Measurements from ENCODE around the gene FAM13B.
"Not testable (repeated sequence)": the region's sequence is repeated elsewhere in the genome, so short reads cannot be mapped to it uniquely, and the experiment has no call there.

The FAM13B gene

DNA sequence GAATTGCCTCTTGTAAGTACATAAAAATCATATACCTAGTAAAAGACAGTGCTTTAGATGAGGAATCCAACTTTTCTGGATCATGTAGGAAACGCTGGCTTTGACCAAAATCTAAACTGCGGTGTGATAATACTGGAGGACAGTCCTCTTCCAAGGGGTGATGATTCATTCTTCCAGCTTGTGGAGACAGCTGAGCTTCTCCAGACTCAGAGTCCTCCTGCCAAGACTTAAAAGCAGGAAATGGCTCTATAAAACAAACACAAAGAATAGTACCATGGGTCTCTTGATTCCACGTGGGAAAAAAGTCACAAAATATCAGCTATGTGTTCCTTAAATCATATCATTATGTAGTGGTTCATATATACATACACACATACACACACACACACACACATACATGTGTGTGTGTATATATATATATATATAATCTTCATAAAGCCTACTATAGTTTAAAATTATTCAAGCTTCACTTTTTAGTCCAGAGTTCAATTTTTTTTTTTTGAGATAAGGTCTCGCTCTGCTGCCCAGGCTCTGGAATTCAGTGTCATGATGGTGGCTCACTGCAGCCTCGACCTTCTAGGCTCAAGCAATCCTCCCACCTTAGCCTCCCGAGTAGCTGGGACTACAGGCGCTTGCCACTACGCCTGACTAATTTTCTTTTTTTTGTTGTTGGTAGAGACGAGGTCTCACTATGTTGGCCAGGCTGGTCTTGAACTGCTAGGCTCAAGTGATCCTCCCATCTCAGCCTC lies 78.6 kb downstream of the FAM13B start:
- TF ChIP-seq, protein P1, sequence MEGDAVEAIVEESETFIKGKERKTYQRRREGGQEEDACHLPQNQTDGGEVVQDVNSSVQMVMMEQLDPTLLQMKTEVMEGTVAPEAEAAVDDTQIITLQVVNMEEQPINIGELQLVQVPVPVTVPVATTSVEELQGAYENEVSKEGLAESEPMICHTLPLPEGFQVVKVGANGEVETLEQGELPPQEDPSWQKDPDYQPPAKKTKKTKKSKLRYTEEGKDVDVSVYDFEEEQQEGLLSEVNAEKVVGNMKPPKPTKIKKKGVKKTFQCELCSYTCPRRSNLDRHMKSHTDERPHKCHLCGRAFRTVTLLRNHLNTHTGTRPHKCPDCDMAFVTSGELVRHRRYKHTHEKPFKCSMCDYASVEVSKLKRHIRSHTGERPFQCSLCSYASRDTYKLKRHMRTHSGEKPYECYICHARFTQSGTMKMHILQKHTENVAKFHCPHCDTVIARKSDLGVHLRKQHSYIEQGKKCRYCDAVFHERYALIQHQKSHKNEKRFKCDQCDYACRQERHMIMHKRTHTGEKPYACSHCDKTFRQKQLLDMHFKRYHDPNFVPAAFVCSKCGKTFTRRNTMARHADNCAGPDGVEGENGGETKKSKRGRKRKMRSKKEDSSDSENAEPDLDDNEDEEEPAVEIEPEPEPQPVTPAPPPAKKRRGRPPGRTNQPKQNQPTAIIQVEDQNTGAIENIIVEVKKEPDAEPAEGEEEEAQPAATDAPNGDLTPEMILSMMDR (conservative IDR thresholded peaks at IDR 0.05; ENCODE audit: low read depth), result no peak
- H3K27ac ChIP-seq, result peak overlapping the region; percentile 67
- ChIA-PET CTCF (interaction anchor here (0.6 to 1.4 kb wide), 6 partner anchors 19 to 203 kb away, joined by 3 to 5 read pairs (median 3); no protein-coding TSS in a partner anchor), POLR2A (ENCODE audit: low non-redundant PET) (no interaction called here)
- DNase-seq (ENCODE audit: low spot score), result peak; percentile 63

DNA sequence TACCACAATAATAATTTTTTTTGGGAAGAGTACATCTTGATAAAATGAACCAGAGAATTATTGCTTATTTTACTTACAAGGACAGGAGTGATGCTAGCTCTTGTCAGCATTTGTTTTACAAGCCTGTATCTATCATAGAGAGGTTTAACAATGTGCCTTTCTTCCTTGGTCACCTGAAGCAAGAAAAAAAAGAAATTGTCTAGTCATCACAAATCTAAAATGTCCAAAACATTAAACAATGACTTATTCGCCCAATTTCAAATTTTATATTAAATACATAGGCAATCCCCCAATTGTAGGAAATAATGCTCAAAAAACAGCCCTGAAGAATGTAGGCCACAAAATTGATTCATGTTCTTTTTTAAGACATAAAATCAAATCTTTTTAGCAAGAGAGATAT lies 87.1 kb downstream of the FAM13B start:
- TF ChIP-seq, protein P1 (conservative IDR thresholded peaks at IDR 0.05; ENCODE audit: low read depth), result no peak
- no peak overlapping the region for H3K27ac ChIP-seq
- CTCF ChIA-PET, result interaction anchor here (0.7 kb wide), 1 partner anchor 55 kb away, joined by 3 read pairs; no protein-coding TSS in a partner anchor
- DNase-seq (ENCODE audit: low spot score), result no peak
- POLR2A ChIA-PET (ENCODE audit: low non-redundant PET), result no interaction called here

DNA sequence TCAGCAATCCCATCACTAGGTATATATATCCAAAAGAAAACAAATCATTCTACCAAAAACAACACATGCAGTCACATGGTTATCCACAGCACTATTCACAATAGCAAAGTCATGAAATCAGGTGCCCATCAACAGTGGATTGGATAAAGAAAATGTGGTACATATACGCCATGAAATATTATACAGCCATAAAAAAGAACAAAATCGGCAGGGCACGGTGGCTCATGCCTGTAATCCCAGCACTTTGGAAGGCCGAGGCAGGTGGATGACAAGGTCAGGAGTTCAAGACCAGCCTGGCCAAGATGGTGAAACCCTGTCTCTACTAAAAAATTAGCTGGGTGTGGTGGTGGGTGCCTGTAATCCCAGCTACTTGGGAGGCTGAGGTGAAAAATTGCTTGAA lies 88.6 kb downstream of the FAM13B start:
- POLR2A ChIA-PET (ENCODE audit: low non-redundant PET); DNase-seq (ENCODE audit: low spot score); H3K27ac ChIP-seq; CTCF ChIA-PET: not testable (repeated sequence)

DNA sequence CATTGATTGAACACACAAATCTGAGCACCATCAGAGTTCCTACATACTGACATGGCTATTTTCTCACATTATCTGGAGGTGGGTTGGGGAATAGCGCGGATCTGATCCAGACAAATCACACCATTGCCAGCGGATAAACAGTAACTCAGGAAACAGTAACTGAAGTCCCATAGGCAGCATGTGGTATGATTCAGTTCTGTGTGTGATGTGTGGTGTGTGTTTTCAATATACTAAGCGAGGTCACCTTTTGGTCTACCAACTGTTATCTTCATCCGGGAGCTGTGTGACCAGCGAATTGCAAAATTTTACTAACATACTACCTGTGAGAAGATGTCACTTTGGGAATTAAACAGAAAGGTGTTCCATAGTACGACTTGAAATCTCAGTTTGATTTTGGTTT lies 93.5 kb downstream of the FAM13B start:
- ChIA-PET CTCF (no interaction called here), POLR2A (ENCODE audit: low non-redundant PET) (no interaction called here)
- TF ChIP-seq, protein P1 (conservative IDR thresholded peaks at IDR 0.05; ENCODE audit: low read depth), result no peak
- no peak overlapping the region for H3K27ac ChIP-seq
- no peak for DNase-seq (ENCODE audit: low spot score)

DNA sequence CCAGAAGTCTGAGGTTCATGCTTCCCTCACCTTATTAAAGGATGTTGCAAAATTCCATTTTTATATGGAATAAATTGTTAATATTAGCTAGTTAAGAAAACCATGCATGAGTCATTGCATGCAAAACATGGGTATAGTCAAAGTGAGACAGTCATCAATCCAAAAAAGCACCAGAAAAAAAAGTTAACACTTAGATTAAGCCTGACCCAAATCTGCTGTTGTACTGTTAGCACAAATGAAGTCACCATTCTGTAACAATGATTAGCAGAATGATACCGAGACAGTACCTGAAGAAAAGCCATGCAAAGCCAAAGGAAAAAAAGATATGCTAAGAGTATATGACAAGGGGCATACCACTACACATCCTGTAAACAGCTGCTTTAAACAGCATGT lies 94.1 kb downstream of the FAM13B start:
- H3K27ac ChIP-seq, result no peak overlapping the region
- ChIA-PET POLR2A (ENCODE audit: low non-redundant PET) (no interaction called here), CTCF (no interaction called here)
- DNase-seq (ENCODE audit: low spot score), result no peak
- TF ChIP-seq, protein P1 (conservative IDR thresholded peaks at IDR 0.05; ENCODE audit: low read depth), result no peak

DNA sequence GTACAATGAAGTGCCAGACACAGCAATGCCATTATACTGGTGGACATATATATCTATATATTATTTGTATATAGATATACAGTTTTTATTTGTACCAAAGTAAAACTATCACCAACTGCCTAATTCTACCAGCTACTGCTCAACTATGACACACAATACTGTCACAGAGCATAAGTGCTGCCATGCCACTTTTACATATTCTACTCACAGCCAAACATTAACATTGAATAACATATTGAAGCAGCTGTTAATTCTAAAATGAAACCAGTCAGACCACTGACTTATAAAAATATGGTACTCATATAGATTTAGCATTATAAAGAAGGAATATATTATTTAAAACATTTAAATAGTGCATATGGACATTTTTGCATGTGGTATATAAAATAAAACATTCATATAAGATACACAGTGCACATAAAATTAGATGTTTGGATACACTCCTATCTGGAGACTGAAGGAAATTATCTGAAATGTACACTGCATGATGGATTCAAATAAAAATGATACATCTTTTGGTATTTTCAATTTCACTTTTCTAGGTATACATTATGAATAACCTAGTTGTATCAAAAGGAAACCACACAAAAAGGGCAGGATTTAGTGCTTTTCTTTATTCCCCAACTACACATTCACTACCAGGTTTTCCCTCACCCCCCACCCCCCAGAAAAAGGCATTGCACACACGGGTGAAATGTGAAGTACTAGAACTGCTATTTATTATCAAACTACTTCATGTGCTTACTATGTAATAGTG lies 94.7 kb downstream of the FAM13B start:
- TF ChIP-seq, protein P1 (conservative IDR thresholded peaks at IDR 0.05; ENCODE audit: low read depth), result no peak
- ChIA-PET CTCF (interaction anchor here (0.6 to 0.7 kb wide), 2 partner anchors 51 to 441 kb away, joined by 3 to 6 read pairs; no protein-coding TSS in a partner anchor), POLR2A (ENCODE audit: low non-redundant PET) (no interaction called here)
- no peak overlapping the region for H3K27ac ChIP-seq
- no peak for DNase-seq (ENCODE audit: low spot score)

DNA sequence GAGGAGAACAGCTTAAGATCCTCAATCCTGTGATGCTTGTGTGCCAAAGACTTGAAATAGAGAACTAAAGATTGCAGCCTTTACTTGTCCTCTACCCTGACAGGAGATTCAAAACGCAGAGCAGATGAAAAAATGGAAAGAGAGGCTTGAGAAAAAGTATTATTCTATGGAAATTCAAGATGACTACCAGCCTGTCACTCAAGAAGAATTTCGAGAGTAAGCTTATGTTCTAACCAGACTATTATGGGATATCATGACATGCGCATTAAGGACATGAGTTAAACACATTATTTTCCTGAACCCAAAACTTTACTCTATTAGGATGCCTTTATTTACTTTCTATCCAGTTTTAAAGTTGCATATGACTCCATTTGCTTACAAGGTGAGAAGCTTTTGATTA lies 97.2 kb downstream of the FAM13B start:
- no peak for DNase-seq (ENCODE audit: low spot score)
- ChIA-PET CTCF (interaction anchor here (0.6 to 0.8 kb wide), 4 partner anchors 14 to 141 kb away, joined by 3 to 4 read pairs (median 3); no protein-coding TSS in a partner anchor), POLR2A (ENCODE audit: low non-redundant PET) (no interaction called here)
- TF ChIP-seq, protein P1 (conservative IDR thresholded peaks at IDR 0.05; ENCODE audit: low read depth), result no peak
- no peak overlapping the region for H3K27ac ChIP-seq

Measured in RWPE1 (cell line).